Measurements from ENCODE around the gene HEPACAM.

DNA sequence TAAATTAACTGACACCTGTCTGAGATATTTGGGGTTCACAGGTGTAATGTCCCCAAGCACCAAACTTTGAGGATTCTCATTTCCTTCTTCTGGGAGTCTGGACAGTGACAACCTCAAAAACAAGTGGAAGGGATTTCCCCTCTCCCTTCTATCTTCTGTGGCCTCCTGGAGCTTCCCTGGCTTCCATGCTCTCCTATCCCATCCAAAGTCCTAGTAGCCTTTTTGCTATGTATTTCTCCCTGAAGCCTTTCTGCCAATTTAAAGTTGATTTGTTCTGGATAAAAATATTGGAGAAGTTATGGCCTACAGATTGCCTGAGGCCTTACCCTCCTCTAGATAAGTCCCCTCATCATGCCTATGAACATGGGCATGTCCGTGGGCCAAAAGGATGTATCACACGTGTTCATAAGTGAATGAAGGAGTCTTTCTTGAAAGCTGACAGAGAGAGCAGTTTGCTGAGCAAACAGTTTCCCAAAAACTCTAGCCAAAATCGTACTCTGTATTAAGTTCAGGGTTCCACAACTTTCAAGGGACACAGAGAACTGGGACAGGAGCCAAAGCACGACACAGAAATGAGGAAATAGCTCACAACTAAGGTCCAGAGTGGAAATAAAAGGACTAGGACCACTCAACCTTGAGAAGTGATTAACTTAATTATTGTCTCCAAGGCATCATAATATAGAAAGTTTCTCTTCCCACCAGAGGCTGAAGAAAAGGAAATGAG is 6.7 kb downstream of the HEPACAM start:
- TF ChIP-seq, protein P1, sequence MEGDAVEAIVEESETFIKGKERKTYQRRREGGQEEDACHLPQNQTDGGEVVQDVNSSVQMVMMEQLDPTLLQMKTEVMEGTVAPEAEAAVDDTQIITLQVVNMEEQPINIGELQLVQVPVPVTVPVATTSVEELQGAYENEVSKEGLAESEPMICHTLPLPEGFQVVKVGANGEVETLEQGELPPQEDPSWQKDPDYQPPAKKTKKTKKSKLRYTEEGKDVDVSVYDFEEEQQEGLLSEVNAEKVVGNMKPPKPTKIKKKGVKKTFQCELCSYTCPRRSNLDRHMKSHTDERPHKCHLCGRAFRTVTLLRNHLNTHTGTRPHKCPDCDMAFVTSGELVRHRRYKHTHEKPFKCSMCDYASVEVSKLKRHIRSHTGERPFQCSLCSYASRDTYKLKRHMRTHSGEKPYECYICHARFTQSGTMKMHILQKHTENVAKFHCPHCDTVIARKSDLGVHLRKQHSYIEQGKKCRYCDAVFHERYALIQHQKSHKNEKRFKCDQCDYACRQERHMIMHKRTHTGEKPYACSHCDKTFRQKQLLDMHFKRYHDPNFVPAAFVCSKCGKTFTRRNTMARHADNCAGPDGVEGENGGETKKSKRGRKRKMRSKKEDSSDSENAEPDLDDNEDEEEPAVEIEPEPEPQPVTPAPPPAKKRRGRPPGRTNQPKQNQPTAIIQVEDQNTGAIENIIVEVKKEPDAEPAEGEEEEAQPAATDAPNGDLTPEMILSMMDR (IDR thresholded peaks at IDR 0.05), result no peak
- no peak for TF ChIP-seq EP300 (IDR thresholded peaks at IDR 0.05)
- no peak for TF ChIP-seq POLR2A (IDR thresholded peaks at IDR 0.05)
- no peak for TF ChIP-seq POLR2AphosphoS5 (IDR thresholded peaks at IDR 0.05)

Measured in upper lobe of left lung (tissue), 4 donors.